Adipose tissue (tissue), 3 donors: ENCODE data around the gene DOC2A. TPM values are rescaled to one million over a fixed set of nuclear protein-coding genes. Genes with fewer than 3 reads are reported as not detected.

Experiments
- H3K27ac ChIP-seq: one replicate; pipeline ENCODE4 v1.5.1; 2013; ENCODE audit warnings: low read depth, low read length
- WGBS, 3 donors: extraction: QIAGEN DNeasy Blood & Tissue Kit; methylation state at CpG; one replicate each; pipeline ENCODE4 v1.1.7; 2013; 5-methylcytosine and 5-hydroxymethylcytosine counted together
- polyA plus RNA-seq, 3 donors: library from polyadenylated mRNA; stranded (reverse); fragments of 200-250 nt; gene quantifications; one replicate each; pipeline ENCODE4 v1.2.3, GENCODE V29; 2013
- donor health status: healthy with polysubstance abuse.
- donor health status: Bipolar disorder and iron deficiency.
- donor health status: healthy.

Gene DOC2A
- polyA plus RNA-seq, 3 donors: 0.25 to 1.9 (median 0.38) TPM

- H3K27ac ChIP-seq: no peak overlapping the region
- WGBS, 3 donors: 82 to 92% (median 88%) methylated on average over 12 of the region's 12 CpGs
Measured at GRCh38 chr16:29983420-29984136, 27.2 kb downstream of the DOC2A start.

DNA sequence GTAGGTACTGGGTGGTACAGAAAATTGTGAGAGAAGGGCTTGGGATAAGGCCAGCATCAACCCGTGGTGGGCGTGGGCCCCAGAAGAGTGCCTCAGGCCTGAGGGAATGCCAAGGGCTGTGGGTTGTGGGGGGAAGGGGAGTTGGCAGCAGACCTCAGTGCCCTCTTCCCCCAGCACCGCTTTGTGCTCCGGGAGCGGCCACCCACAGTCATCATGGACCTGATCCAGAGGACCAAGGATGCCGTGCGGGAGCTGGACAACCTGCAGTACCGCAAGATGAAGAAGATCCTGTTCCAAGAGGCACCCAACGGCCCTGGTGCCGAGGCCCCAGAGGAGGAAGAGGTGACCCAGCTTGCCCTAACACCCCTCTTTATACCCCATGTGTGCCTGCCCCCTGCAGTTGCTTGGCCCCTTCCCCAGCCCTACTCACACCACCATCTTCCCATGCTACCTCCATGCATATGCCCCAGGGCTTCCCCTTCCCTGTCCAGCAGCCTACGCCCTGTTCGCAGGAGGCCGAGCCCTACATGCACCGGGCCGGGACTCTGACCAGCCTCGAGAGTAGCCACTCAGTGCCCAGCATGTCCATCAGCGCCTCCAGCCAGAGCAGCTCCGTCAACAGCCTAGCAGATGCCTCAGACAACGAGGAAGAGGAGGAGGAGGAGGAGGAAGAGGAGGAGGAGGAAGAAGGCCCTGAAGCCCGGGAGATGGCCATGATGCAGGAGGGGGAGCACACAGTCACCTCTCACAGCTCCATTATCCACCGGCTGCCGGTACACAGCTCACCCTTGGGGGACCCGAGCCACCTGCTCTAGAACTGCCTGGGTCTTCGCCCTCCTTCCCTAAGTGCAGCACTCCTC, 28.0 kb downstream of the DOC2A start:
- WGBS, 3 donors: 84 to 96% (median 90%) methylated on average over 17 to 24 of the region's 24 CpGs
- no peak overlapping the region for H3K27ac ChIP-seq

DNA sequence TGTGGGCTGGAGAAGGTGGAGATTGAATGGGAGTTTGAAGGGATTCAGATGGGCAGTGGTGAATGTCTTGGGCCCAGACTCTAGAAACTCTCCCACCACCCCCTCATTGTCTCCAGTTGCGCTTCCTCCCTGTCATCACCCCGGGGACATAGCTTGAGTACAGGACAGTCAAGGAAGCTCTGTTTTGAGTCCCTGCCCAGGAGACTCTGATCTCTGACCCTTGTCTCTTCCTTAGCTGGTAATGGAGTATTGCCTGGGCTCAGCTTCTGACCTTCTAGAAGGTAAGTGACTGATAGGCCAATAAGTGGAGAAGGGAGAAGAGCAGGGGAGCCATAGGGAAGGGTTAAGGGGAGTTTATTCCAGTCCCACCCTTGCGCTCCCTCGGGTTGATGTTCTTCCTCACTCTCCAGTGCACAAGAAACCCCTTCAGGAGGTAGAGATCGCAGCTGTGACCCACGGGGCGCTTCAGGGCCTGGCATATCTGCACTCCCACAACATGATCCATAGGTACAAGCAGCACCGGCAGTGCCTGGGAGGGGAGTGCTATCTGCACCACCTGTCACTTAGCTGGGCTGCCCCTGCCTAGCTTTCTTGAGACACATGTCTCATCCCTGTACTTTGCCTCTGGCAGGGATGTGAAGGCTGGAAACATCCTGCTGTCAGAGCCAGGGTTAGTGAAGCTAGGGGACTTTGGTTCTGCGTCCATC, 32.1 kb downstream of the DOC2A start:
- 83 to 92% (median 87%) methylated on average over 9 of the region's 9 CpGs for WGBS, 3 donors
- no peak overlapping the region for H3K27ac ChIP-seq

DNA sequence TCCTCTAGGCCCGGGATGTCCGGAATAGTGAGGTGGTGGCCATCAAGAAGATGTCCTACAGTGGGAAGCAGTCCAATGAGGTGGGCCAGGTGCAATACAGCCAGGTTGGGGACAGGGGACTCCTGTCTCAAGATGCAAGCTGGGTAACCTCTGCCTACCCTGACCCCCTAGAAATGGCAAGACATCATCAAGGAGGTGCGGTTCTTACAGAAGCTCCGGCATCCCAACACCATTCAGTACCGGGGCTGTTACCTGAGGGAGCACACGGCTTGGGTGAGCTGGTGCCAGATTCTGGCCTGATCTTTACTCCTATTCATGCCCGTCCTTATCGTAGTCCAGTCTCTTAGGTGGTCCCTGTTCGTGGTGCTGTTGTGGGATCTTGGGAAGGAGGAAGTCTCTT, 32.7 kb downstream of the DOC2A start:
- H3K27ac ChIP-seq: no peak overlapping the region
- WGBS, 3 donors: 86 to 90% (median 89%) methylated on average over 9 of the region's 9 CpGs

GRCh38 chr16:29977063-29977825, 33.6 kb downstream of the DOC2A start:
- WGBS, 3 donors: 56 to 82% (median 66%) methylated on average over 9 of the region's 9 CpGs
- H3K27ac ChIP-seq: no peak overlapping the region

DNA sequence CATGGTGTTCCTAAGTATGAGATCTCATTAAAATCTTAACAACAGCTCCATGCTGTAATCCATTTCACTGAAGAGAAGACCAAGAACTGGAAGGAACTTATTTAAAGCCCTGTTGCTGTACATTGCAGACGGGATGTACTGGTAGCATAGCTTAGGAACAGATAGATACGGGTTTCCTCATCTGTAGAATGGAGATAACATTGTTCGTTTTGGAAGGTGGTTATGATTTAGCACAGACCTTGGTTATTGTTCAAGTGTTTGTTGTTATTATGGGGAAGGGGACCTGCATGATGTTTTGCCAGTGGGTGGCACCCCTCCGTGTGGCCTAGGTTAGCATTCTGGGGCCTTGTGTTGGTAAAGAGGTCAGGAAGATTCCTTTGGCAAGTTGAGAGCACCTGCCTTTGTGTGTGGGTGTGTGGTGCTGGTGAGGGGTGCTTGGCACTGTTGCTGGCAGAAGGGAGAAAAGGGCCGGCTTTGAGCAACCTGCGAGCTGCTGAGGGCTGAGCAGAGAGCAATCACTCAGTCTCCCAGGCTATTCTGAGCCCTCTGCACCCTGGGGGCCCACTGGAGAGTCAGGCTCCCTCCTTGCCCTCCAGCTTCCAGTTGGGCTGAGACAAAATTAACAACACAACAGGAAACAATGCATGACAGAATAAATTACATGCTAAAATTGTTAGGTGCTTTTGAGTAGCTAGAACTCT, 34.9 kb downstream of the DOC2A start:
- WGBS, 3 donors: 15 to 24% (median 19%) methylated on average over 6 of the region's 6 CpGs
- H3K27ac ChIP-seq: no peak overlapping the region

DNA sequence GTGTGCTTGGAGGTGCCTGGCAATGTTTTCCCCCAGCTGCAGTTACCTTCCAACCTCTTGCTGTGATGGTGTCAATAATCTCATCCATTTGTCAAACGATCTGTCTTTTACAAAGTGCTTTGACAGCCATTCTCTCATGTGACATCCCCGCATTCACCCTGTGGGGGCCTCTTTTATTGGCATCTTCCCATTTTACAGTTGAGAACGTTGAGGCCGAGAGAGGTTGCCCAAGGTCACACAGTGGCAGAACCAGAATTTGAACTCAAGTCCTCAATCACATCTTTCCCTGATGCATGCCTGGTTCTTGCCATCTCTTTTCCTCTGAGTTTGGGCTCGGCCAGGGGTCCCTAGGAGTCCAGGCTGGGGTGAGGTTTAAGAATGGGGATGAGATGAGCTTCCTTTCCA, 35.7 kb downstream of the DOC2A start:
- WGBS, 3 donors: 42 to 62% (median 51%) methylated on average over 5 of the region's 5 CpGs

DNA sequence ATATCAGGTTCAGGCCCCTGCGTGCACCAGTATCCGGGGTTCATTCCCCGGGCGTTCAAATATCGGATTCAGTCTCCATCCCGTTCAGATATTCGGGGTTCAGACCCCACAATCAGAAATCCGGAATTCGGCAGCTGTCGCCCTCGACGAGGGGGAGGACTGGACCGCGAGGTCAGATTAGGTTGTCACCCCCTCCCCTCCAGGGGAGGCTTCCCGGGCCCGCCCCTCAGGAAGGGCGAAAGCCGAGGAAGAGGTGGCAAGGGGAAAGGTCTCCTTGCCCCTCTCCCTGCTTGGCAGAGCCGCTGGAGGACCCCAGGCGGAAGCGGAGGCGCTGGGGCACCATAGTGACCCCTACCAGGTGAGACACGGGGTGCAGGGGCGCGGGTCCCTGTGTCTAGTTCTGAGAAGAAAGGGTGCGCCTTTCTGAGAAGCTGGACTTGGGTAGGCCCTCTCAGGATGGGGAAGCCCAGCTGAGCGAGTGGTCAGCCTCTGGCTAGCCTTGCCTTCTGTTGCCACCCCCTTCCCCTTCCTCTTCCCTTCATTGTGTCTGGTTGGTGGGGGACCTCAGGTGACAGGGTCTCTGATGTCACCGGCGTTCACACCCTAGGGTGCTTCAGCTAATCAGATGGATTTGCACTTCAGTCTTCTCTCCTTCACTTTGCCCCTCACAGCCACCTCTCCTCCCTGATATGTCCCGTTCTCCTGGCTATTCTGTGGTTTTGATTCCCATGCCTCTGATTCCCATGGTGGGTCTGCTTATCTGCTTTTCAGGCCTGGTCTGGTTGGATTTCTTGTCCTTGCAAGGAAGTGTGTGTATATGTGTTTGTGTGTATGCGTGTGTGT, 36.3 kb downstream of the DOC2A start:
- WGBS, 3 donors: 0 to 2% (median 2%) methylated on average over 30 to 31 of the region's 31 CpGs
- H3K27ac ChIP-seq: no peak overlapping the region

More for the DNA sequence above, 35.7 kb downstream of the DOC2A start:
- H3K27ac ChIP-seq: no peak overlapping the region

GRCh38 chr16:29973384-29974246, 37.2 kb downstream of the DOC2A start, which contains the start of gene TAOK2:
Gene TAOK2 (plus strand): TSS chr16:29973868. CDS start chr16:29977773, 3,905 bp downstream.
- H3K27ac ChIP-seq: no peak within 1 kb of the TSS
- 1 to 2% (median 2%) methylated on average over 63 to 75 of the region's 75 CpGs for WGBS, 3 donors

DNA sequence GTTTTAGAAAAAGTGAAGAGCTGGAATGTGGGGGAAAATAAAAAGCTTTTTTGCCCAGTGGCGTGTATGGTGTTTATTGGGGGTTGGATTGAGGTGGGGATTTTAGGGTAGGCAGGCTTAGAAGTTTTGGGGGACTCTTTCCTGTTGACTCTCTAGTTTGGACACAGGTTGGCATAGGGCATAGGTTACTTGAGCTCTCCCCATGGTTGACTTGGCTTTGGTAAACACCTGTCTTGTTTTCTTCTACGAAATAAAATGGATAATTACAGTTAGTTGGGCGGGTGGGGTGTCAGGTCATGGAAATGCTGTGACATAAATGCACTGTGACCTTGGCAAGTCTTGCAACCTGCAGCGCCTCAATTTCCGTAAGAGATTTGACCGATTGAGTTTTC, 37.8 kb downstream of the DOC2A start:
- no peak overlapping the region for H3K27ac ChIP-seq
- 40 to 70% (median 67%) methylated on average over 6 of the region's 6 CpGs for WGBS, 3 donors

GRCh38 chr16:29972500-29972899, 38.3 kb downstream of the DOC2A start:
- WGBS, 3 donors: 77 to 100% (median 79%) methylated on average over 1 of the region's 1 CpG
- H3K27ac ChIP-seq: no peak overlapping the region

DNA sequence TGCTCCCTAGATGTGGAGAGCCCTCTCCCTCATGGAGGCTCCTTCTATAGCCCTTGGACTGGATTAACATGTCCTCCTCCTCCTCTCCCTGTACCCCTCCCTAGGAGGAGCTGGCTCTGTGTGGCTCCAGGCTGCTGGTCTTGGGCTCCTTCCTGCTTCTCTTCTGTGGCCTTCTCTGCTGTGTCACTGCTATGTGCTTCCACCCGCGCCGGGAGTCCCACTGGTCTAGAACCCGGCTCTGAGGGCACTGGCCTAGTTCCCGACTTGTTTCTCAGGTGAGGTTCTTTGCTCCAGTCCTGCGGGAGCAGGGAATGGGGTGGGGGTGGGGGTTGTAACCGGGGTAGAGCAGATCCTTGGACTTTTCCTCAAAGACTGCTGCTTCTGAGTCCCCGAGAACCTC, 39.5 kb downstream of the DOC2A start:
- whole genome bisulfite sequencing, 3 donors: 87 to 93% (median 93%) methylated on average over 8 of the region's 8 CpGs
- no peak overlapping the region for H3K27ac ChIP-seq

GRCh38 chr16:29968205-29968604, 42.6 kb downstream of the DOC2A start:
- no peak overlapping the region for H3K27ac ChIP-seq
- WGBS, 3 donors: 91 to 97% (median 93%) methylated on average over 4 of the region's 4 CpGs

- 79 to 86% (median 80%) methylated on average over 14 of the region's 14 CpGs for WGBS, 3 donors
- H3K27ac ChIP-seq: peak overlapping the region; percentile 35
Measured at GRCh38 chr16:29963021-29963743, 47.6 kb downstream of the DOC2A start.

- WGBS, 3 donors: 3 to 4% (median 3%) methylated on average over 18 of the region's 18 CpGs
- peak overlapping the region; percentile 35 for H3K27ac ChIP-seq
Measured at GRCh38 chr16:29962344-29962994, 48.4 kb downstream of the DOC2A start.
